Aorta (tissue), 5 donors: ENCODE results near the gene CLTCL1. TPM values are rescaled to one million over a fixed set of nuclear protein-coding genes. Genes with fewer than 3 reads are reported as not detected.
"Not testable (repeated sequence)": the region's sequence is repeated elsewhere in the genome, so short reads cannot be mapped to it uniquely, and the experiment has no call there.

Source experiments
- ATAC-seq: fragments of 200-7000 bp; cut with Tn5 transposase; one replicate; pipeline ENCODE4 v1.9.1; 2022; ENCODE audit warnings: moderate library complexity; ENCODE audit not compliant: low FRiP score
- DNase-seq, 2 donors: peaks; one replicate each; pipeline ENCODE4 v3.0.0-alpha.2; 2020
- H3K27ac ChIP-seq, 2 donors: one replicate each; pipeline ENCODE4 v1.5.1; 2013; ENCODE audit warnings: low read length in 2 of 2, mild to moderate bottlenecking in 2 of 2, moderate library complexity in 2 of 2, control low read depth in 1 of 2, inconsistent platforms in 1 of 2, low read depth in 1 of 2
- H3K27me3 ChIP-seq, 2 donors: one replicate each; pipeline ENCODE4 v1.6.1; 2013; ENCODE audit warnings: control low read depth in 1 of 2, low read length in 1 of 2, mild to moderate bottlenecking in 1 of 2, moderate library complexity in 1 of 2; ENCODE audit not compliant: insufficient read depth in 2 of 2, control insufficient read depth in 1 of 2
- H3K36me3 ChIP-seq, 2 donors: one replicate each; pipeline ENCODE4 v1.6.1; 2013; ENCODE audit warnings: control low read depth in 1 of 2, low read length in 1 of 2, mild to moderate bottlenecking in 1 of 2; ENCODE audit not compliant: insufficient read depth in 2 of 2, control insufficient read depth in 1 of 2
- H3K4me1 ChIP-seq, 2 donors: one replicate each; pipeline ENCODE4 v1.6.1; 2013; ENCODE audit warnings: low read length in 2 of 2, control low read depth in 1 of 2, mild to moderate bottlenecking in 1 of 2, moderate library complexity in 1 of 2; ENCODE audit not compliant: insufficient read depth in 2 of 2, control insufficient read depth in 1 of 2
- H3K4me3 ChIP-seq, 2 donors: one replicate each; pipeline ENCODE4 v1.5.1; 2013; ENCODE audit warnings: low read length in 2 of 2, control low read depth in 1 of 2, mild to moderate bottlenecking in 1 of 2
- H3K9me3 ChIP-seq: one replicate; pipeline ENCODE4 v1.6.1; 2013; ENCODE audit warnings: mild to moderate bottlenecking, low read length; ENCODE audit not compliant: control insufficient read depth
- WGBS, 2 donors: extraction: QIAGEN DNeasy Blood & Tissue Kit; methylation state at CpG; one replicate each; pipeline ENCODE4 v1.1.7; 2013; 5-methylcytosine and 5-hydroxymethylcytosine counted together
- intact Hi-C, 2 donors: fragments of 100-400 bp; cut with DNase I; formaldehyde crosslinking; loops; one replicate each; pipeline versions ENCODE4 v1.14.2 to v1.15.0; 2022
- polyA plus RNA-seq, 2 donors: library from polyadenylated mRNA; stranded (reverse); fragments of 200-250 nt; gene quantifications; one replicate each; pipeline ENCODE4 v1.2.3, GENCODE V29; 2013
- total RNA-seq, 2 donors: library from RNA; stranded (reverse); fragmentation: NEBNext Ultra II Directional; extraction: Animal tissue kit (Norgen Biotek cat#: 25700); gene quantifications; one replicate each; pipeline ENCODE4 v1.2.1, GENCODE V29; 2021
- donor health status: healthy with polysubstance abuse.
- donor health status: Bipolar disorder and iron deficiency.
- donor health status: DM: no; HTN: no; CAD: no.
- donor health status: DM: no; HTN: no; CAD: no.
- donor health status: DM: yes; HTN: yes; CAD: no.

The CLTCL1 gene
- total and polyA plus RNA-seq, 4 donors = 0.25 to 8.1 (median 7.0) TPM

DNA sequence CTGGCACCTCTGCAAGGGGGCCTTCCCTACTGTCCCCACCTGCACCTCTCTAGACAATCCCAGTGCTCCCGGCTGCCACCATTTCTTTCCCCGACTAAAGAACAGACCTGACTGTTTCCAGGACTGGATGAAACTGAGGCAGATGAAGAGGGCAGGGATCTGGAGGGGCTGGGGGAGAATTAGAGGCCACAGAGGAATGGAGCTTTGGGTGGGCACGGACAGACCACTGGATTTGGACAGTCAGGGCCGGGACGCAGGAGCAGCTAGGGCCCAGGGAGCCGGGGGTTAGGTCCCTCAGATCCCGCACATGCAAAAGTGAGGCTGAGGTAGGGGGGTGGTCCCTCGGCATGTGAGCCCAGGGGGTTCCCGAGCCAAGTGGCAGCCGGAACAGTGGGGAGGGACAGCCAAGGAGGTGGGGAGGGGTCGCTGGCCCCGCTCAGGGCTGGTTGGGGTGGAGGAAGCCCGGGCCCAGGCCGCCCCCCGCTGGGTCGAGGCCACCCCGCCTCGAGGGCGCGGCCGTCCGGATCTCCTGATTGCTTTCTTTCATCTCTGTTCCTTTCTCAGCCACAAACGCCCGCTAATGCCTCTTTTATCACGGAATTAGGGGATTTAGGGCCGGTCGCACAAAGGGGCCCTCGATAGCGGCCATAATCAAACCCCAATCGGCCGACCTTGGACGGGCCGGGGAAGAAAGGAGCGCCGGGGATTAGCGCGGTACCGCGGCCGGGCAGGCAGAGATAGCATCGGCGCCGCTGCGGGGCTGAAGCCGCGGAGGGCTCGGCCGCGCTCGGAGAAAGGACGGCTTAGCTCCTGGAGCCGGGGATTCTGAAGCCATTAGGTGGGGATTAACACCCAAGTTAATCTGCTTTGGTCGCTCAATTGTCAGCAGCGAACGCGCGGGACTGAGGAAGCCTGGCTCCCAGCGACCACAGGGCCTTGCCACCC is 122.2 kb downstream of the CLTCL1 start:
- WGBS, 2 donors = 7 to 8% methylated on average over 55 to 58 of the region's 58 CpGs
- no peaks in the 10 kb centered on the region for H3K27me3 ChIP-seq
- intact Hi-C loops = no loop called here

GRCh38 chr22:19168088-19168890 is 123.2 kb downstream of the CLTCL1 start:
- Histone ChIP-seq H3K4me3 (no peak overlapping the region), H3K4me1 (no peaks in the 10 kb centered on the region), H3K36me3 (no peaks in the 10 kb centered on the region), H3K27ac (no peak overlapping the region), H3K27me3 (no peaks in the 10 kb centered on the region), H3K9me3 (no peaks in the 10 kb centered on the region)
- intact Hi-C loops = no loop called here
- DNase-seq (no peak), ATAC-seq (no peak)
- 68 to 70% methylated on average over 16 to 17 of the region's 17 CpGs for WGBS, 2 donors

More for the DNA sequence above, 122.2 kb downstream of the CLTCL1 start:
- Histone ChIP-seq H3K4me1 (no peaks in the 10 kb centered on the region), H3K9me3 (no peaks in the 10 kb centered on the region), H3K36me3 (no peaks in the 10 kb centered on the region), H3K4me3 (no peak overlapping the region), H3K27ac (no peak overlapping the region)
- DNase-seq = no peak
- no peak for ATAC-seq

- ATAC-seq = no peak
- no peaks in the 10 kb centered on the region for H3K27me3 ChIP-seq
- H3K9me3 ChIP-seq = no peaks in the 10 kb centered on the region
- H3K27ac ChIP-seq = no peak overlapping the region
- no peak overlapping the region for H3K4me3 ChIP-seq
- intact Hi-C loops = no loop called here
- H3K36me3 ChIP-seq = no peaks in the 10 kb centered on the region
- DNase-seq = no peak
- WGBS, 2 donors = 74% methylated on average over 13 of the region's 13 CpGs
- H3K4me1 ChIP-seq = no peaks in the 10 kb centered on the region
Observed at GRCh38 chr22:19167106-19167869, 124.2 kb downstream of the CLTCL1 start.

GRCh38 chr22:19166421-19166820 is 125.1 kb downstream of the CLTCL1 start:
- no peaks in the 10 kb centered on the region for H3K4me1 ChIP-seq
- DNase-seq = no peak
- WGBS, 2 donors = 80% methylated on average over 8 of the region's 8 CpGs
- no peaks in the 10 kb centered on the region for H3K9me3 ChIP-seq
- no peak overlapping the region for H3K27ac ChIP-seq
- H3K27me3 ChIP-seq = no peaks in the 10 kb centered on the region
- H3K4me3 ChIP-seq = no peak overlapping the region
- ATAC-seq = no peak
- intact Hi-C loops = no loop called here
- H3K36me3 ChIP-seq = no peaks in the 10 kb centered on the region

- 94 to 96% methylated on average over 6 of the region's 6 CpGs for WGBS, 2 donors
- Histone ChIP-seq H3K27me3 (no peaks in the 10 kb centered on the region), H3K27ac (no peak overlapping the region), H3K36me3 (no peaks in the 10 kb centered on the region), H3K4me1 (no peaks in the 10 kb centered on the region), H3K4me3 (no peak overlapping the region), H3K9me3 (no peaks in the 10 kb centered on the region)
- intact Hi-C loops = no loop called here
- DNase-seq (no peak), ATAC-seq (no peak)
Observed at GRCh38 chr22:19164425-19164824, 127.1 kb downstream of the CLTCL1 start.

DNA sequence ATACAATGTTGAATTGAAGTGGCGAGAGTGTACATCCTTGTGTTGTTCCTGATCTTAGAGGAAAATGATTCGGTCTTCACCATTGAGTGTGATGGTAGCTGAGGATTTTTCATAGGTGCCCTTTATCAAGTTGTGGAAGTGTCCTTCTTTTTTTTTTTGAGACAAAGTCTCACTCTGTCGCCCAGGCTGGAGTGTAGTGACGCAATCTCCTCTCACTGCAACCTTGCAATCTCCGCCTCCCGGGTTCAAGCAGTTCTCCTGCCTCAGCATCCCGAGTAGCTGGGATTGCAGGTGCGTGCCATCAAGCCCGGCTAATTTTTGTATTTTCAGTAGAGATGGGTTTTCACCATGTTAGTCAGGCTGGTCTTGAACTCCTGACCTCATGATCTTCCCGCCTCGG is 132.9 kb downstream of the CLTCL1 start:
- H3K9me3 ChIP-seq, H3K4me1 ChIP-seq, intact Hi-C loops, H3K27me3 ChIP-seq, ATAC-seq, H3K36me3 ChIP-seq, H3K27ac ChIP-seq, H3K4me3 ChIP-seq, DNase-seq: not testable (repeated sequence)
- 83 to 84% methylated on average over 11 of the region's 11 CpGs for WGBS, 2 donors

DNA sequence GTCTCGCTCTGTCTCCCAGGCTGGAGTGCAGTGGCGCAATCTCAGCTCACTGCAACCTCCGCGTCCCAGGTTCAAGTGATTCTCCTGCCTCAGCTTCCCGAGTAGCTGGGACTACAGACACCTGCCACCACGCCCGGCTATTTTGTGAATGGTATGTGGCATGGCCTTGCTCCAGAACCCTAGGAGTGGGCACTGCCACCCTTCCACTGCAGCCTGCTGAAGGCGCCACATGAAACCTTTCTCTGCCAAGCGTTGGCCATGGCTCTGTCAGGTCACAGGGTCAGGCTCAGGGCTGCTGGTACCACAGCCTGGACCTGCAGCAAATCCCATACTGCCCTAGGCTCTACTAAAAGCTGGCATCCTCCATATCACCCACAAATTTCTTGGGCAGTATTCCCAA is 135.4 kb downstream of the CLTCL1 start:
- not testable (repeated sequence) for ATAC-seq

More for the DNA sequence above, 135.4 kb downstream of the CLTCL1 start:
- 85 to 88% methylated on average over 9 of the region's 9 CpGs for WGBS, 2 donors
- H3K27ac ChIP-seq, H3K9me3 ChIP-seq, DNase-seq, H3K36me3 ChIP-seq, intact Hi-C loops, H3K4me3 ChIP-seq, H3K27me3 ChIP-seq, H3K4me1 ChIP-seq: not testable (repeated sequence)
